ENCODE data around the gene OR2M5. TPM values are rescaled to one million over a fixed set of nuclear protein-coding genes. Genes with fewer than 3 reads are reported as not detected.

OR2M5 gene
- total RNA-seq, 1 experiment from 2014 or later, result not detected

- no peak for TF ChIP-seq CTCF (conservative IDR thresholded peaks at IDR 0.05; ENCODE audit: low read depth, low read length)
- TF ChIP-seq EZH2 (IDR thresholded peaks at IDR 0.05; ENCODE audit: borderline replicate concordance, low read depth, low read length, poor library complexity, severe bottlenecking), result no peak
- BruUV-seq (replicated peaks), result no TSS peak
- intact Hi-C loops (cut with micrococcal nuclease; ENCODE audit: unreplicated experiment), result no loop called here
- no peak overlapping the region for H3K4me3 ChIP-seq (ENCODE audit: low read depth, low read length, poor library complexity, severe bottlenecking)
- POLR2A ChIA-PET (ENCODE audit: low non-redundant PET), result no interaction called here
- no peaks in the 10 kb centered on the region for H3K36me3 ChIP-seq (ENCODE audit: insufficient read depth, low read length, poor library complexity, severe bottlenecking)
- peaks cover 16% of the 10 kb centered on the region for H3K9me3 ChIP-seq (ENCODE audit: low read depth, low read length, poor library complexity, severe bottlenecking)
- DNase-seq (ENCODE audit: low spot score), result no peak
- CTCF ChIA-PET, result no interaction called here
- no peaks in the 10 kb centered on the region for H3K4me1 ChIP-seq (ENCODE audit: insufficient read depth, low read length, poor library complexity, severe bottlenecking)
- no peaks in the 10 kb centered on the region for H3K27me3 ChIP-seq (replicated peaks; ENCODE audit: insufficient read depth, low read depth, low read length, poor library complexity)
- H3K27ac ChIP-seq (ENCODE audit: low read depth, low read length, poor library complexity, severe bottlenecking), result no peak overlapping the region
Measured at GRCh38 chr1:248183996-248184395, 39.0 kb downstream of the OR2M5 start.

- Histone ChIP-seq H3K4me3 (ENCODE audit: low read depth, low read length, poor library complexity, severe bottlenecking) (no peak overlapping the region), H3K27me3 (replicated peaks; ENCODE audit: insufficient read depth, low read depth, low read length, poor library complexity) (no peaks in the 10 kb centered on the region), H3K4me1 (ENCODE audit: insufficient read depth, low read length, poor library complexity, severe bottlenecking) (no peaks in the 10 kb centered on the region), H3K27ac (ENCODE audit: low read depth, low read length, poor library complexity, severe bottlenecking) (no peak overlapping the region), H3K9me3 (ENCODE audit: low read depth, low read length, poor library complexity, severe bottlenecking) (peaks cover 18% of the 10 kb centered on the region), H3K36me3 (ENCODE audit: insufficient read depth, low read length, poor library complexity, severe bottlenecking) (no peaks in the 10 kb centered on the region)
- DNase-seq (ENCODE audit: low spot score), result no peak
- TF ChIP-seq EZH2 (IDR thresholded peaks at IDR 0.05; ENCODE audit: borderline replicate concordance, low read depth, low read length, poor library complexity, severe bottlenecking), result no peak
- no peak for TF ChIP-seq CTCF (conservative IDR thresholded peaks at IDR 0.05; ENCODE audit: low read depth, low read length)
- POLR2A ChIA-PET (ENCODE audit: low non-redundant PET), result no interaction called here
- CTCF ChIA-PET, result no interaction called here
- no TSS peak for BruUV-seq (replicated peaks)
- intact Hi-C loops (cut with micrococcal nuclease; ENCODE audit: unreplicated experiment), result no loop called here
Measured at GRCh38 chr1:248187363-248187762, 42.4 kb downstream of the OR2M5 start.

GRCh38 chr1:248189026-248189425 is 44.1 kb downstream of the OR2M5 start:
- ChIA-PET CTCF (no interaction called here), POLR2A (ENCODE audit: low non-redundant PET) (no interaction called here)
- H3K4me1 ChIP-seq (ENCODE audit: insufficient read depth, low read length, poor library complexity, severe bottlenecking), result no peaks in the 10 kb centered on the region
- no peak for DNase-seq (ENCODE audit: low spot score)
- TF ChIP-seq EZH2 (IDR thresholded peaks at IDR 0.05; ENCODE audit: borderline replicate concordance, low read depth, low read length, poor library complexity, severe bottlenecking), result no peak
- TF ChIP-seq CTCF (conservative IDR thresholded peaks at IDR 0.05; ENCODE audit: low read depth, low read length), result no peak
- BruUV-seq (replicated peaks), result no TSS peak
- no peaks in the 10 kb centered on the region for H3K36me3 ChIP-seq (ENCODE audit: insufficient read depth, low read length, poor library complexity, severe bottlenecking)
- no peak overlapping the region for H3K4me3 ChIP-seq (ENCODE audit: low read depth, low read length, poor library complexity, severe bottlenecking)
- peaks cover 18% of the 10 kb centered on the region for H3K9me3 ChIP-seq (ENCODE audit: low read depth, low read length, poor library complexity, severe bottlenecking)
- H3K27ac ChIP-seq (ENCODE audit: low read depth, low read length, poor library complexity, severe bottlenecking), result no peak overlapping the region
- intact Hi-C loops (cut with micrococcal nuclease; ENCODE audit: unreplicated experiment), result no loop called here
- H3K27me3 ChIP-seq (replicated peaks; ENCODE audit: insufficient read depth, low read depth, low read length, poor library complexity), result no peaks in the 10 kb centered on the region
